ENCODE data around the gene NADK2. TPM values are rescaled to one million over a fixed set of nuclear protein-coding genes. Genes with fewer than 3 reads are reported as not detected.

Gene NADK2
- total and polyA plus RNA-seq, 9 of the 15 experiments (the other 6 are each of a cell fraction or from before 2014, with no cell fraction given) = 10.6 to 41.0 (median 24.0) TPM

DNA sequence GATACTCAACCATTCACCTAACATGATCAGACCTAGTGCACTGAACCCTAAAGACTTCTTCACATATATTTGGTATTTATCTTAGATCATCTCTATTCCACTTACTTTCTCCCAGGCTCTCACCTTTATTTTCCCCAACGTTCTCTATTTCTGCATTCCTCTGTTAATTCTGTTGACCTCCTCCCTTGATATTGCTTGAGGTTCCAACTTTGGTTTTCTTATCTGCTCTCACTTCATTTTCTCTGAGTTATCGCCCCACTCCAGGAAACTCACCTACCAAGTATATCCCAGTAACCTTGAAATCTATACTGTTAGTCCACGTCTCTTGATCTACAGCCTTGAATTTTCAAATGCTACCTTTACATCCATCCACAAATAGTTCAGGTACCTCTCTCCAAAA is 9.2 kb downstream of the NADK2 start (continued):
- TF ChIP-seq, protein P1, sequence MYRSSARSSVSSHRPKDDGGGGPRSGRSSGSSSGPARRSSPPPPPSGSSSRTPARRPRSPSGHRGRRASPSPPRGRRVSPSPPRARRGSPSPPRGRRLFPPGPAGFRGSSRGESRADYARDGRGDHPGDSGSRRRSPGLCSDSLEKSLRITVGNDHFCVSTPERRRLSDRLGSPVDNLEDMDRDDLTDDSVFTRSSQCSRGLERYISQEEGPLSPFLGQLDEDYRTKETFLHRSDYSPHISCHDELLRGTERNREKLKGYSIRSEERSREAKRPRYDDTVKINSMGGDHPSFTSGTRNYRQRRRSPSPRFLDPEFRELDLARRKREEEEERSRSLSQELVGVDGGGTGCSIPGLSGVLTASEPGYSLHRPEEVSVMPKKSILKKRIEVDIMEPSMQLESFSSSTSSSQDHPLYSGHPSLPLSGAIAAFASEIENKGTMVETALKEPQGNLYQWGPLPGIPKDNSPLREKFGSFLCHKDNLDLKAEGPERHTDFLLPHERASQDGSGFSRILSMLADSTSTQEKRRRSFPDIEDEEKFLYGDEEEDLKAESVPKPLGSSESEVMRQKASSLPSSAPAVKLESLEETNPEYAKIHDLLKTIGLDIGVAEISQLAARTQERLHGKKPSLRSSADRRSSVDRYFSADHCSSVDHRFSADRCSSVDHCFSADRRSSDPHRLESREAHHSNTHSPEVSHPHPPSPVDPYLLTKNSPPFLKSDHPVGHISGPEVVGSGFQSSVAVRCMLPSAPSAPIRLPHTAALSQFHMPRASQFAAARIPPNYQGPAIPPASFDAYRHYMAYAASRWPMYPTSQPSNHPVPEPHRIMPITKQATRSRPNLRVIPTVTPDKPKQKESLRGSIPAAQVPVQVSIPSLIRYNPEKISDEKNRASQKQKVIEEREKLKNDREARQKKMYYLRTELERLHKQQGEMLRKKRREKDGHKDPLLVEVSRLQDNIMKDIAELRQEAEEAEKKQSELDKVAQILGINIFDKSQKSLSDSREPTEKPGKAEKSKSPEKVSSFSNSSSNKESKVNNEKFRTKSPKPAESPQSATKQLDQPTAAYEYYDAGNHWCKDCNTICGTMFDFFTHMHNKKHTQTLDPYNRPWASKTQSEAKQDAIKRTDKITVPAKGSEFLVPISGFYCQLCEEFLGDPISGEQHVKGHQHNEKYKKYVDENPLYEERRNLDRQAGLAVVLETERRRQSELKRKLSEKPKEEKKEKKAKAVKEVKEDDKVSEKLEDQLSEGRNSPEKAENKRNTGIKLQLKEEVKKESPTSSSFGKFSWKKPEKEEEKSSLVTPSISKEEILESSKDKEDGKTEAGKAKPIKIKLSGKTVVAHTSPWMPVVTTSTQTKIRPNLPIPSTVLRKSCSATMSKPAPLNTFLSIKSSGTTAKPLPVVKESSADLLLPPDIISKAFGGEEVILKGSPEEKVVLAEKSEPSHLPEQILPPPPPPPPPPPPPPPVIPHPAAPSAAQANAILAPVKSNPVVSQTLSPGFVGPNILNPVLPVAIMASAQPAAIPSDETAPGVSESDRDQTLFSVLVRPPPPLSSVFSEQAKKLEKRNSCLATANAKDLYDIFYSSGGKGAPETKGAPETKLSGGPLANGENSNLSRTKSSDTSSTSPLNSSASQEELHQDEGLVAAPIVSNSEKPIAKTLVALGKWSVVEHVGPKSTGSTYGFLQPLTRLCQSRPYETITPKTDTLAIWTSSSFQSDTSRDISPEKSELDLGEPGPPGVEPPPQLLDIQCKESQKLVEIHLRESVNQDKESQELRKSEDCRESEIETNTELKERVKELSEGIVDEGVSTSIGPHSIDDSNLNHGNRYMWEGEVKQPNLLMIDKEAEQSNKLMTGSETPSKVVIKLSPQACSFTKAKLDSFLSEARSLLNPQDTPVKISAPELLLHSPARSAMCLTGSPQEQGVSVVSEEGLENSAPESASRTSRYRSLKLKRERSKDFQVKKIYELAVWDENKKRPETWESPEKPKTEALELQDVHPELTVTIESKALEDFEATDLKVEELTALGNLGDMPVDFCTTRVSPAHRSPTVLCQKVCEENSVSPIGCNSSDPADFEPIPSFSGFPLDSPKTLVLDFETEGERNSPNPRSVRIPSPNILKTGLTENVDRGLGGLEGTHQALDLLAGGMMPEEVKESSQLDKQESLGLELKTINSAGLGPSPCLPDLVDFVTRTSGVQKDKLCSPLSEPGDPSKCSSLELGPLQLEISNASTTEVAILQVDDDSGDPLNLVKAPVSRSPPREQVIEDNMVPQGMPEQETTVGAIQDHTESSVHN (IDR thresholded peaks at IDR 0.05; ENCODE audit: borderline replicate concordance in 1 of 2, low read depth in 1 of 2) = no peak
- TF ChIP-seq ZNF551 (CRISPR knock-in tag; IDR thresholded peaks at IDR 0.05) (no peak), ZNF695 (CRISPR knock-in tag; IDR thresholded peaks at IDR 0.05) (no peak), SMARCE1 (IDR thresholded peaks at IDR 0.05) (peak; percentile 35; the same call in 1 of the 2 replicates), ZNF699 (CRISPR knock-in tag; IDR thresholded peaks at IDR 0.05; ENCODE audit: insufficient replicate concordance) (no peak), HDAC2 (IDR thresholded peaks at IDR 0.05) (peak; percentile 42; the same call in 1 of the 2 replicates), PURB (CRISPR knock-in tag; IDR thresholded peaks at IDR 0.05; ENCODE audit: low read depth) (no peak), HIVEP1 (CRISPR knock-in tag; IDR thresholded peaks at IDR 0.05) (no peak), CBFA2T2 (conservative IDR thresholded peaks at IDR 0.05) (peak; percentile 51; the same call in 1 of the 2 replicates), CHCHD3 (CRISPR knock-in tag; IDR thresholded peaks at IDR 0.05) (no peak), ELF1 (tag; IDR thresholded peaks at IDR 0.05) (no peak), HMG20A (CRISPR knock-in tag; conservative IDR thresholded peaks at IDR 0.05) (no peak), HMGN3 (IDR thresholded peaks at IDR 0.05; ENCODE audit: borderline replicate concordance, extremely low read depth, insufficient read length, low read depth, low read length) (no peak), SIN3A (IDR thresholded peaks at IDR 0.05; ENCODE audit: borderline replicate concordance in 2 of 2, control insufficient read depth in 1 of 2, low read depth in 2 of 2, low read length in 2 of 2) (no peak), MYBL2 (IDR thresholded peaks at IDR 0.05; ENCODE audit: low read depth) (no peak), MYBL2 (CRISPR knock-in tag; IDR thresholded peaks at IDR 0.05; ENCODE audit: borderline replicate concordance) (no peak), HDAC1 (IDR thresholded peaks at IDR 0.05) (peak; percentile 23 to 53; a peak in 2 of 4 replicates), SMARCA4 (IDR thresholded peaks at IDR 0.05) (peak; percentile 42; the same call in 1 of the 2 replicates), ADNP (tag; IDR thresholded peaks at IDR 0.05) (no peak), FOXP1 (CRISPR knock-in tag; IDR thresholded peaks at IDR 0.05) (no peak)
- TF ChIP-seq, protein P2, sequence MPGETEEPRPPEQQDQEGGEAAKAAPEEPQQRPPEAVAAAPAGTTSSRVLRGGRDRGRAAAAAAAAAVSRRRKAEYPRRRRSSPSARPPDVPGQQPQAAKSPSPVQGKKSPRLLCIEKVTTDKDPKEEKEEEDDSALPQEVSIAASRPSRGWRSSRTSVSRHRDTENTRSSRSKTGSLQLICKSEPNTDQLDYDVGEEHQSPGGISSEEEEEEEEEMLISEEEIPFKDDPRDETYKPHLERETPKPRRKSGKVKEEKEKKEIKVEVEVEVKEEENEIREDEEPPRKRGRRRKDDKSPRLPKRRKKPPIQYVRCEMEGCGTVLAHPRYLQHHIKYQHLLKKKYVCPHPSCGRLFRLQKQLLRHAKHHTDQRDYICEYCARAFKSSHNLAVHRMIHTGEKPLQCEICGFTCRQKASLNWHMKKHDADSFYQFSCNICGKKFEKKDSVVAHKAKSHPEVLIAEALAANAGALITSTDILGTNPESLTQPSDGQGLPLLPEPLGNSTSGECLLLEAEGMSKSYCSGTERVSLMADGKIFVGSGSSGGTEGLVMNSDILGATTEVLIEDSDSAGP (CRISPR knock-in tag; IDR thresholded peaks at IDR 0.05) = no peak

All from K562 (cell line).